Choroid plexus epithelial cell (primary cell): ENCODE data around the gene RAB40B.
"Not testable (repeated sequence)": the region's sequence is repeated elsewhere in the genome, so short reads cannot be mapped to it uniquely, and the experiment has no call there.

ENCODE experiments used
- DNase-seq: peaks from one replicate; pipeline ENCODE4 v3.0.0-alpha.2; 2010; ENCODE audit warnings: low read depth
- H3K4me3 ChIP-seq: 2 replicates; pipeline ENCODE4 v1.5.1; 2011; ENCODE audit warnings: low read depth, mild to moderate bottlenecking, control low read depth, low read length, moderate library complexity
- TF ChIP-seq, protein P1 (sequence below): conservative IDR thresholded peaks from 2 replicates; pipeline ENCODE4 v1.5.1; 2011; ENCODE audit warnings: low read depth, mild to moderate bottlenecking, control low read depth, inconsistent platforms, low read length, moderate library complexity

RAB40B gene

DNA sequence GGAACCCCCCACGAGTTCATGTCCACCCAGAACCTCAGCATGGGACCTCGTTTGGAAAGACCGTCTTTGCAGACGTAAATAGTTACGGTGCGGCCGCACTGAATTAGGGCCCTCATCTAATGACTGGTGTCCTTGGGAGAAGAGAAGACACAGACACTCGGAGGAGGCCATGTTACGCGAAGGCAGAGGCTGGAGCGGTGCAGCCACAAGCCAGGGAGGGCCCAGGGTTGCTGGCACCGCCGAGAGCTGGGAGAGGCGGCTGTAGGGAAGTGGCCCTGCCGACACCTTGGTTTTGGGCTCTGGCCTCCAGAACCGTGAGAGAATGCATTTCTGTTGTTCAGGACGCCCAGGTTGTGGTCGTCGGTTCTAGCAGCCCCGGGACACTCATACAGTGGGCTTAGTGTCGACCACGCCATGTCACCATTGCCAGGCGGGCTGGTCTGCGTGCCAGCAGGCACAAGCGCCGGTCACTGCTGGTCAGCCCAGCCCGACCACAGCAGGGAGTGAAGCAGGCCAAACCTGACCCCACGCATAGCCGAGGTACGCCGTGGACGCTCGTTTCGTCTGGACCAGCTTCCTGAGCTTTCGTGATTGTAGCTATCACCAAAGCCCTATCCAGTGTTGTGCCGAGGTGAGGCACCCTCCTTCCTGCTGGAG, 39.6 kb downstream of the RAB40B start:
- H3K4me3 ChIP-seq: no peak overlapping the region
- TF ChIP-seq, protein P1, sequence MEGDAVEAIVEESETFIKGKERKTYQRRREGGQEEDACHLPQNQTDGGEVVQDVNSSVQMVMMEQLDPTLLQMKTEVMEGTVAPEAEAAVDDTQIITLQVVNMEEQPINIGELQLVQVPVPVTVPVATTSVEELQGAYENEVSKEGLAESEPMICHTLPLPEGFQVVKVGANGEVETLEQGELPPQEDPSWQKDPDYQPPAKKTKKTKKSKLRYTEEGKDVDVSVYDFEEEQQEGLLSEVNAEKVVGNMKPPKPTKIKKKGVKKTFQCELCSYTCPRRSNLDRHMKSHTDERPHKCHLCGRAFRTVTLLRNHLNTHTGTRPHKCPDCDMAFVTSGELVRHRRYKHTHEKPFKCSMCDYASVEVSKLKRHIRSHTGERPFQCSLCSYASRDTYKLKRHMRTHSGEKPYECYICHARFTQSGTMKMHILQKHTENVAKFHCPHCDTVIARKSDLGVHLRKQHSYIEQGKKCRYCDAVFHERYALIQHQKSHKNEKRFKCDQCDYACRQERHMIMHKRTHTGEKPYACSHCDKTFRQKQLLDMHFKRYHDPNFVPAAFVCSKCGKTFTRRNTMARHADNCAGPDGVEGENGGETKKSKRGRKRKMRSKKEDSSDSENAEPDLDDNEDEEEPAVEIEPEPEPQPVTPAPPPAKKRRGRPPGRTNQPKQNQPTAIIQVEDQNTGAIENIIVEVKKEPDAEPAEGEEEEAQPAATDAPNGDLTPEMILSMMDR: no peak
- DNase-seq: no peak

DNA sequence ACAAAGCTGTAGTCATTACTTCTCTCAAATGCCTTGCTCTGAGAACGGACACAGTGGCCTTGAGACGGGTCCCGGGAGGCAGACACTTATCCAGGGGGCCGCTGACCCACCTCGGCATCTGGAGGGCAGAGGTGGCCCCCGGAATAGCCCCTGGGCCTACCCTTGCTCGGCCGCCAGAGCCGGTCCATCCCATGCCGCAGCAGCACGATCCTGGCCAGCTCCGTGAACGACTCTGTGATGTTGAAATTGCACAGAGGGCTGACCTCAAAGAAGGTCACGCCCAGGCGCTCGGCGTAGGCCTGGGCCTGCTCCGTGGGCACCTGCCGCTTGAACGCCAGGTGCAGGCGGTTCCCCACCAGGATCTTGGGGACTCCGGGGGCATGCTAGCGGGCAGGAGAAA, 40.2 kb downstream of the RAB40B start:
- H3K4me3 ChIP-seq: no peak overlapping the region
- TF ChIP-seq, protein P1: no peak
- no peak for DNase-seq

DNA sequence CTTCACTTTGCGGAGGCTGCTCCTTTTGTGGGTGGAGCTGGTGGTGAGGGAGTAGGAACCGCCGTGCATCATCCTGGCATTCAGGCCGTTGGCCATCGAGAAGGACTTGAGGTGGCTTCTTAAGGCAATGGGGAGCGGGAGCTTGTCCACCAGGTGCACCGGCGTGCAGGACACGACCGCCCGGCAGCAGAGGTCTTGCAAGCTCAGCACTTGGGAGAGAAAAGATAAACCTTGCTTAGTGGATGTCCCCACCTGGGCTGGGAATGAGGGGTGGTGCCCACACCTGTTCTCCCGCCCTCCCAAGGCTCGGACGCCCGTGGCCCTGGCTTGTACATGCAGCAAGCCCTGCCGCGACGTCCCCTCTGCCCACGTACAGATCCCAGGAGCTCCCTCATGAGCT, 40.6 kb downstream of the RAB40B start:
- DNase-seq: no peak
- TF ChIP-seq, protein P1: no peak
- no peak overlapping the region for H3K4me3 ChIP-seq

DNA sequence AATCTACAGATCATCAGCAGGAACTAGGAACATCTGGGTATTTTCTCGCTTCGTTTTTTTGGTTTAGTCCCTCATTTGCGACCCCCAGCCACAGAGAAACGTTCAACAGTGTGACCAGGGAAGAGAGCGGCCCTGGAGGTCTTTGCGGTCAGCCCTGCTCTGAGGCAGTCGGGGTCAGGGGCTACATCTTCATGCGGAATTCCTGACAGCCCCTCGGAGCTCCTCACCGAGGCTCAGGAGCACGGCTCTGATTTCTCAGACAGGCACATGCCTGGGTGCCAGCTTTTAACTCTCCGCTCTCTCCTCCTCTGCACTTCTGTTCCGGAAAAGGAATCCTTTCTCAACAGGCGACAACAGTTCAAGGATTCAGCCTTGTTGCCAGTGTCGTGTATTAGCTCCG, 42.2 kb downstream of the RAB40B start:
- DNase-seq: no peak
- TF ChIP-seq, protein P1: no peak
- H3K4me3 ChIP-seq: no peak overlapping the region

DNA sequence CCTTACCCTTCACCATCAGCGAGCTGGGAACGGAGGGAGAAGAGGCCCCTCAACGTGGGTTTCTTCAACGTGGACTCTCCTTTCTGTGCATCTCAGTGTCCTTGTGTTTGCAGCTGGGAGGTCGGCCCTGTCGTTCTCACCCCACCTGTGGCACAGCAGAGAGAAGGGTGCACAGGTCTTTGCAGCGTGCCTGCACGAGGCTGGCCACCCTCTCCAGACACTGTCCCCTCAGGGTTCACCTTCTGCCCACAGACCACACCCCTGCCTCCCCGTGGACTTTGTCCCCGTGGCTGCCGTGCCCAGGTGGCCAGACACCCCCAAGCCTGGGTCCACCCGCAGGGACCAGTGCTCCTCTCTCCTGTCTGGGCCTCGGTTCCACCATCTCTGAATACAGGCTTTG, 43.0 kb downstream of the RAB40B start:
- H3K4me3 ChIP-seq: no peak overlapping the region
- TF ChIP-seq, protein P1: no peak
- DNase-seq: no peak

DNA sequence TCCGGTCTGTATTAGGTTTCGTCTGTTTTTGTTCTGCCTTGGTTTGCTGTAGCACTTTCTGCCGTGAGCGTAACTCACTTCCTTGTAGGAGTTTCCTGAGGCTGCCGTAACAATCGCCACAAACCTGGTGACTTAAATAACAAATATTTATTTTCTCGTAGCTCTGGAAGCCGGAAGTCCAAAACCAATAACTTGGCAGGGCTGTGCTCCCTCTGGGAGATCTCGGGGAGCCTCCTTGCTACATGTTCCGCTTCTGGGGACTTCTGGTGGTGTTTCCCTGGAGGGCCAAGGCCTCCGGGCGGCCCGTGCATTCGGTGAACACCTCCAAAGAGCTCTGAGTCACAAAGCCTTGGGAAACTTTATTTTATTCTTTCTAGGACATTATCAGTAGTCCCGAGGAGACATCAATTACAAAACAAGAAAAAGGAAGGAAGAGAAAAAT, 43.4 kb downstream of the RAB40B start:
- H3K4me3 ChIP-seq: no peak overlapping the region
- DNase-seq: peak; percentile 20
- TF ChIP-seq, protein P1: no peak

DNA sequence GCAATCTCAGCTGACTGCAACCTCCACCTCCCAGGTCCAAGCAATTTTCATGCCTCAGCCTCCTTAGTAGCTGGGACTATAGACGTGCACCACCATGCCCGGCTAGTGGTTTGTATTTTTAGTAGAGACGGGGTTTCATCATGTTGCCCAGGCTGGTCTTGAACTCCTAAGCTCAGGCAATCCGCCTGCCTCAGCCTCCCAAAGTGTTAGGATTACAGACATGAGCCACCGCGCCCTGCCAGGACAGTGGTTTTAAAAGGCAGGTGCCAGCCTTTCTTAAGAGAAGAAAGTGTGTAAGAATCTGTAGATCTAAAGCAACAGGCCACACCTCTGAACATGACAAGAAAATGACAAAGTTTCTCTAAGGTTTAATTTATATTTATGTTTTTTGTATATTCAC, 43.9 kb downstream of the RAB40B start:
- H3K4me3 ChIP-seq, DNase-seq: not testable (repeated sequence)
